Gastrocnemius medialis (tissue), 4 donors: ENCODE results near the gene C11orf98. TPM values are rescaled to one million over a fixed set of nuclear protein-coding genes. Genes with fewer than 3 reads are reported as not detected.

Experiments used
- ATAC-seq, 2 donors: fragments of 150-250 bp; one replicate each; pipeline ENCODE4 v1.9.1; 2016
- DNase-seq, 2 donors: peaks; one replicate each; pipeline ENCODE4 v3.0.0-alpha.2; 2019
- H3K27ac ChIP-seq, 4 donors: fragments of 200-600 bp; sonication (generic); 1 replicate in 1 of 4; 2 replicates in 3 of 4; pipeline ENCODE4 v1.5.1; 2016 to 2018; ENCODE audit warnings: mild to moderate bottlenecking in 2 of 4, moderate library complexity in 1 of 4
- H3K27me3 ChIP-seq, 3 donors: fragments of 200-600 bp; sonication (generic) in 2 of 3; 1 replicate in 1 of 3; 2 replicates in 2 of 3; pipeline versions ENCODE4 v1.5.1 to v1.6.0; 2016 to 2019; ENCODE audit warnings: mild to moderate bottlenecking in 1 of 3, moderate library complexity in 1 of 3
- H3K36me3 ChIP-seq, 2 donors: fragments of 200-600 bp; sonication (generic) in 1 of 2; one replicate each; pipeline ENCODE4 v1.5.1; 2017 to 2018
- H3K4me1 ChIP-seq, 2 donors: fragments of 200-600 bp; sonication (generic) in 1 of 2; one replicate each; pipeline ENCODE4 v1.5.1; 2016 to 2017; ENCODE audit warnings: mild to moderate bottlenecking in 2 of 2
- H3K4me3 ChIP-seq, 4 donors: fragments of 200-600 bp; sonication (generic) in 3 of 4; 1 replicate in 1 of 4; 2 replicates in 3 of 4; pipeline ENCODE4 v1.5.1; 2016 to 2019; ENCODE audit warnings: mild to moderate bottlenecking in 2 of 4
- H3K9me3 ChIP-seq, 3 donors: fragments of 200-600 bp; sonication (generic) in 2 of 3; 1 replicate in 1 of 3; 2 replicates in 2 of 3; pipeline ENCODE4 v1.5.1; 2016 to 2019
- POLR2A ChIP-seq, 2 donors: fragments of 450-650 bp; IDR thresholded peaks; one replicate each; pipeline ENCODE4 v1.6.1; 2017; ENCODE audit warnings: antibody characterized with exemption in 2 of 2, mild to moderate bottlenecking in 2 of 2, moderate library complexity in 2 of 2
- in situ Hi-C, 4 donors: fragments of 200-750 bp; cut with MboI; loops; one replicate each; pipeline versions ENCODE4 v1.15.0 to v1.8.0; 2017; ENCODE audit warnings: low sequenced_read_pairs in 4 of 4
- intact Hi-C: fragments of 100-400 bp; cut with DNase I; formaldehyde crosslinking; loops from one replicate; pipeline ENCODE4 v1.15.1; 2023; ENCODE audit warnings: low total_unique reads
- total RNA-seq, 4 donors: library from RNA; depleted of rRNA; stranded (reverse); fragments of >200 nt; gene quantifications; one replicate each; pipeline versions ENCODE4 v1.1.0 to v1.2.3, GENCODE V29; 2016
- TF ChIP-seq, protein P1 (sequence below), 5 experiments: fragments of 450-650 bp in 3 of 5; fragments of 200-600 bp in 2 of 5; sonication (generic) in 2 of 5; IDR thresholded peaks in 4 of 5; conservative IDR thresholded peaks in 1 of 5; 1 replicate in 4 of 5; 2 replicates in 1 of 5; pipeline ENCODE4 v1.5.1; 2016 to 2019; ENCODE audit warnings: antibody characterized with exemption in 5 of 5, mild to moderate bottlenecking in 3 of 5, moderate library complexity in 3 of 5

The C11orf98 gene
- total RNA-seq, 4 donors from 2014 or later, result 36.1 to 44.7 (median 41.3) TPM

- Histone ChIP-seq H3K27ac (peak overlapping the region; percentile 78 to 91 (median 88)), H3K9me3 (no peaks in the 10 kb centered on the region), H3K36me3 (peaks cover 0 to 26% of the 10 kb centered on the region in 2 donors), H3K4me3 (peak overlapping the region; percentile 67 to 91 (median 81)), H3K27me3 (no peaks in the 10 kb centered on the region), H3K4me1 (peaks cover 42 to 55% of the 10 kb centered on the region in 2 donors)
- in situ Hi-C loops (no loop called here), intact Hi-C loops (no loop called here)
- no peak for TF ChIP-seq POLR2A (IDR thresholded peaks at IDR 0.05)
- TF ChIP-seq, protein P1, sequence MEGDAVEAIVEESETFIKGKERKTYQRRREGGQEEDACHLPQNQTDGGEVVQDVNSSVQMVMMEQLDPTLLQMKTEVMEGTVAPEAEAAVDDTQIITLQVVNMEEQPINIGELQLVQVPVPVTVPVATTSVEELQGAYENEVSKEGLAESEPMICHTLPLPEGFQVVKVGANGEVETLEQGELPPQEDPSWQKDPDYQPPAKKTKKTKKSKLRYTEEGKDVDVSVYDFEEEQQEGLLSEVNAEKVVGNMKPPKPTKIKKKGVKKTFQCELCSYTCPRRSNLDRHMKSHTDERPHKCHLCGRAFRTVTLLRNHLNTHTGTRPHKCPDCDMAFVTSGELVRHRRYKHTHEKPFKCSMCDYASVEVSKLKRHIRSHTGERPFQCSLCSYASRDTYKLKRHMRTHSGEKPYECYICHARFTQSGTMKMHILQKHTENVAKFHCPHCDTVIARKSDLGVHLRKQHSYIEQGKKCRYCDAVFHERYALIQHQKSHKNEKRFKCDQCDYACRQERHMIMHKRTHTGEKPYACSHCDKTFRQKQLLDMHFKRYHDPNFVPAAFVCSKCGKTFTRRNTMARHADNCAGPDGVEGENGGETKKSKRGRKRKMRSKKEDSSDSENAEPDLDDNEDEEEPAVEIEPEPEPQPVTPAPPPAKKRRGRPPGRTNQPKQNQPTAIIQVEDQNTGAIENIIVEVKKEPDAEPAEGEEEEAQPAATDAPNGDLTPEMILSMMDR (IDR thresholded peaks at IDR 0.05 in 4 of 5, conservative IDR thresholded peaks at IDR 0.05 in 1 of 5), result no peak
- ATAC-seq (peak; percentile 9 to 32), DNase-seq (no peak)
These were observed 6.2 kb upstream of the C11orf98 start for GRCh38 chr11:62671236-62671607.

GRCh38 chr11:62669420-62670161, 4.6 kb upstream of the C11orf98 start:
- peaks cover 45 to 52% of the 10 kb centered on the region in 2 donors for H3K4me1 ChIP-seq
- H3K9me3 ChIP-seq, result no peaks in the 10 kb centered on the region
- in situ Hi-C loops, result no loop called here
- intact Hi-C loops, result no loop called here
- peaks cover 0 to 24% of the 10 kb centered on the region in 2 donors for H3K36me3 ChIP-seq
- H3K27me3 ChIP-seq, result no peaks in the 10 kb centered on the region
- ATAC-seq, result no peak
- no peak for DNase-seq
- H3K27ac ChIP-seq, result peak overlapping the region in 3 of 4 donors; percentile 41 to 91 (median 90)
- TF ChIP-seq, protein P1 (IDR thresholded peaks at IDR 0.05 in 4 of 5, conservative IDR thresholded peaks at IDR 0.05 in 1 of 5), result no peak
- TF ChIP-seq POLR2A (IDR thresholded peaks at IDR 0.05), result no peak
- H3K4me3 ChIP-seq, result no peak overlapping the region

DNA sequence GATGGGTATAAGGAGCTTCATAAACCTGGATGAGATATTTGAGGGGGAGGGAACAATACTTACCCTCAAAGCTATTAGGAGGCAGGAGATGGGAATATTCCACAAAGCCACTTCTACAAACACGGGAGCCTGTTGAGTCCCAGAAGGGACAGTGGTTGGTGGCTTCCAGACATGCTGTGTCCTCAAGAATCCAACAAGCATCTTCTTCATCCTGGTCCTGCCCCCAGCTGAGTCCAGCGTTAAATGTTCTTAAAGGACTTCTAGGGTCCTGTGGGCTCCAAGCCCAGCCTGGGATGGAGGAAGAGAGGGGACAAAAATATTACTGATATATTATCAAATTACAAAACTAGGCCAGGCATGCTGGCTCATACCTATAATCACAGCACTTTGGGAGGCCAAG, 2.5 kb upstream of the C11orf98 start:
- no peak overlapping the region for H3K4me3 ChIP-seq
- in situ Hi-C loops (no loop called here), intact Hi-C loops (no loop called here)
- DNase-seq (no peak), ATAC-seq (no peak)
- H3K9me3 ChIP-seq, result no peaks in the 10 kb centered on the region
- peak overlapping the region in 2 of 4 donors; percentile 10 to 97 for H3K27ac ChIP-seq
- no peaks in the 10 kb centered on the region for H3K27me3 ChIP-seq
- H3K4me1 ChIP-seq, result peaks cover 43 to 49% of the 10 kb centered on the region in 2 donors
- TF ChIP-seq, protein P1 (IDR thresholded peaks at IDR 0.05 in 4 of 5, conservative IDR thresholded peaks at IDR 0.05 in 1 of 5), result no peak
- no peak for TF ChIP-seq POLR2A (IDR thresholded peaks at IDR 0.05)
- peaks cover 0 to 16% of the 10 kb centered on the region in 2 donors for H3K36me3 ChIP-seq

DNA sequence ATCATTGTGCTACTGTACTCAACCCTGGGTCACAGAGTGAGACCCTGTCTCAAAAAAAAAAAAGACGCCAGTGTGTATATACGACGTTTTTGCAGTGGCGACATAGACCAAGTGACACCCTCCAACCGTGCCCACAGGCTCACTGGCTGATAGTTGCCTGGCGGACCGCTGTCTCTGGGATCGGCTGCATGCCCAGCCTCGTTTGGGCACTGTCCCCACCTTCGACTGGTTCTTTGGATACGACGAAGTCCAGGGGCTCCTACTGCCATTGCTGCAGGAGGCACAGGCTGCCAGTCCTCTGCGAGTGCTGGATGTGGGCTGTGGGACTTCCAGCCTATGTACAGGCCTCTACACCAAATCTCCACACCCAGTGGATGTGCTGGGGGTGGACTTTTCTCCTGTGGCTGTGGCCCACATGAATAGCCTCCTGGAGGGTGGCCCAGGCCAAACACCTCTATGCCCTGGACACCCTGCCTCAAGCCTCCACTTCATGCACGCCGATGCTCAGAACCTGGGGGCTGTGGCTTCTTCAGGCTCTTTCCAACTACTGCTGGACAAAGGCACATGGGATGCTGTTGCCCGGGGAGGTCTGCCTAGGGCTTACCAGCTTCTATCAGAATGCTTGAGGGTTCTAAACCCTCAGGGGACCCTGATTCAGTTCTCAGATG, 1.4 kb upstream of the C11orf98 start:
- H3K36me3 ChIP-seq, result peaks cover 0 to 20% of the 10 kb centered on the region in 2 donors
- H3K4me1 ChIP-seq, result peaks cover 40 to 46% of the 10 kb centered on the region in 2 donors
- DNase-seq (no peak), ATAC-seq (no peak)
- H3K9me3 ChIP-seq, result no peaks in the 10 kb centered on the region
- H3K27ac ChIP-seq, result peak overlapping the region; percentile 82 to 97 (median 88)
- peak overlapping the region; percentile 68 to 96 (median 79) for H3K4me3 ChIP-seq
- in situ Hi-C loops (no loop called here), intact Hi-C loops (no loop called here)
- no peaks in the 10 kb centered on the region for H3K27me3 ChIP-seq
- TF ChIP-seq, protein P1 (IDR thresholded peaks at IDR 0.05 in 4 of 5, conservative IDR thresholded peaks at IDR 0.05 in 1 of 5), result no peak
- no peak for TF ChIP-seq POLR2A (IDR thresholded peaks at IDR 0.05)
